WERI-Rb-1 (cell line): ENCODE results near the gene SNURF.

ENCODE experiments used
- DNase-seq: peaks from one replicate; pipeline ENCODE4 v3.0.0-alpha.2; 2020
- H3K27ac ChIP-seq: fragments of 250-450 bp; sonication (Bioruptor Pico); 2 replicates; pipeline ENCODE4 v1.5.1; 2020; ENCODE audit warnings: mild to moderate bottlenecking, moderate library complexity
- H3K27me3 ChIP-seq: fragments of 250-450 bp; sonication (Bioruptor Pico); 2 replicates; pipeline ENCODE4 v1.5.1; 2021; ENCODE audit warnings: mild to moderate bottlenecking, low read depth, moderate library complexity; ENCODE audit not compliant: insufficient read depth, severe bottlenecking
- H3K36me3 ChIP-seq: fragments of 250-450 bp; sonication (Bioruptor Pico); 2 replicates; pipeline ENCODE4 v1.5.1; 2020; ENCODE audit warnings: mild to moderate bottlenecking, moderate library complexity
- H3K4me3 ChIP-seq: 2 replicates; pipeline ENCODE4 v1.5.1; 2011; ENCODE audit warnings: low read depth, mild to moderate bottlenecking, control low read depth, low read length
- H3K9me3 ChIP-seq: fragments of 250-450 bp; sonication (Bioruptor Pico); 2 replicates; pipeline ENCODE4 v1.5.1; 2021; ENCODE audit warnings: mild to moderate bottlenecking, moderate library complexity; ENCODE audit not compliant: severe bottlenecking
- TF ChIP-seq, protein P1 (sequence below): IDR thresholded peaks from 2 replicates; pipeline ENCODE4 v1.5.1; 2011; ENCODE audit warnings: low read depth, mild to moderate bottlenecking, control low read depth, inconsistent platforms, low read length

SNURF gene

GRCh38 chr15:24945711-24946110 is 9.1 kb upstream of the SNURF start:
- H3K4me3 ChIP-seq = no peak overlapping the region
- DNase-seq = no peak
- H3K27me3 ChIP-seq = no peaks in the 10 kb centered on the region
- H3K9me3 ChIP-seq = no peaks in the 10 kb centered on the region
- H3K27ac ChIP-seq = no peak overlapping the region
- TF ChIP-seq, protein P1, sequence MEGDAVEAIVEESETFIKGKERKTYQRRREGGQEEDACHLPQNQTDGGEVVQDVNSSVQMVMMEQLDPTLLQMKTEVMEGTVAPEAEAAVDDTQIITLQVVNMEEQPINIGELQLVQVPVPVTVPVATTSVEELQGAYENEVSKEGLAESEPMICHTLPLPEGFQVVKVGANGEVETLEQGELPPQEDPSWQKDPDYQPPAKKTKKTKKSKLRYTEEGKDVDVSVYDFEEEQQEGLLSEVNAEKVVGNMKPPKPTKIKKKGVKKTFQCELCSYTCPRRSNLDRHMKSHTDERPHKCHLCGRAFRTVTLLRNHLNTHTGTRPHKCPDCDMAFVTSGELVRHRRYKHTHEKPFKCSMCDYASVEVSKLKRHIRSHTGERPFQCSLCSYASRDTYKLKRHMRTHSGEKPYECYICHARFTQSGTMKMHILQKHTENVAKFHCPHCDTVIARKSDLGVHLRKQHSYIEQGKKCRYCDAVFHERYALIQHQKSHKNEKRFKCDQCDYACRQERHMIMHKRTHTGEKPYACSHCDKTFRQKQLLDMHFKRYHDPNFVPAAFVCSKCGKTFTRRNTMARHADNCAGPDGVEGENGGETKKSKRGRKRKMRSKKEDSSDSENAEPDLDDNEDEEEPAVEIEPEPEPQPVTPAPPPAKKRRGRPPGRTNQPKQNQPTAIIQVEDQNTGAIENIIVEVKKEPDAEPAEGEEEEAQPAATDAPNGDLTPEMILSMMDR = no peak
- H3K36me3 ChIP-seq = no peaks in the 10 kb centered on the region

- Histone ChIP-seq H3K4me3 (no peak overlapping the region), H3K27ac (no peak overlapping the region), H3K9me3 (no peaks in the 10 kb centered on the region), H3K36me3 (no peaks in the 10 kb centered on the region), H3K27me3 (no peaks in the 10 kb centered on the region)
- DNase-seq = no peak
- TF ChIP-seq, protein P1 = no peak
Measured at GRCh38 chr15:24948495-24948894, 6.3 kb upstream of the SNURF start.

- peak overlapping the region; percentile 84 for H3K27ac ChIP-seq
Measured at GRCh38 chr15:24955531-24955921, 739 bp downstream of the SNURF start.

DNA sequence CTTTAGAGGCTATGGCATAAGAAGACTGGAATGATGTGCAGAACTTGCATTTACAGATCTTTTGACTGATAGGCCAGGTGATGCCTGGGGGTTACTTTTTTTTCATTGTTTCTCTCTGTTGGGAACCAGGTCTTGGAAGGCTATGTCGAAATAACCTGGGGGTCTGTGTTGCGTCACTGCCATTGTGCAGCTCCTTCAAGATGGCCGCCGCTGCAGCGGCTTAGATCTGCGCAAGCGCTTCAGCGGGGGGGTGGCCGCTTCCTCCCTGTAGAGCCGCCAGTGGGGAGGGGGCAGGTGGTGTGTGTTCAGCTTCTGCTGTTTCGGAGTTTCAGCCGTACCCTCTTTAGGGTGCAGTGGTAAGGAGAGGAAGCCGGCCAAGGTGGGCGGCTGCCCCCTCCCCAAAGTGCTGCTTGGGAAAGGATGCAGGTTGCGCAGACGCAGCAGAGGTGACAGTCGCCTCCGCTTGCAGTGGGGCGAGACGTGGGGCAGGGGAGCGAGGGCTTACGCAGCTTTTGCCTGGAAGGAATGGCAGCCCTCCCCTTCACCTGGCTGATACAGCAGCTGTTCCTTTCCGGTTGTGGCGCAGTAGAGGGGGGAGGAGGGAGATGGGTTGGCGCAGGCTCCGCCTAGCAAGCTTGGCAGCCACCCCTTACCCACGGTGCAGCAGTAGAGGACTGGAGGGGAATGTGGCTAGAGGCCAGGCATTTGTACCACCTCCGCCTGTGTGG is 1.5 kb downstream of the SNURF start:
- Histone ChIP-seq H3K4me3 (peak overlapping the region; percentile 77), H3K9me3 (no peaks in the 10 kb centered on the region), H3K36me3 (no peaks in the 10 kb centered on the region; the same call in 1 of the 2 replicates), H3K27me3 (peaks cover 6% of the 10 kb centered on the region), H3K27ac (peak overlapping the region; percentile 84)
- DNase-seq = peak; percentile 87
- TF ChIP-seq, protein P1 = no peak

More at GRCh38 chr15:24955531-24955921, 739 bp downstream of the SNURF start:
- Histone ChIP-seq H3K27me3 (peaks cover 6% of the 10 kb centered on the region), H3K36me3 (no peaks in the 10 kb centered on the region; the same call in 1 of the 2 replicates), H3K9me3 (no peaks in the 10 kb centered on the region), H3K4me3 (peak overlapping the region; percentile 77)
- TF ChIP-seq, protein P1 = no peak
- no peak for DNase-seq

GRCh38 chr15:24957691-24958090 is 2.9 kb downstream of the SNURF start:
- Histone ChIP-seq H3K4me3 (no peak overlapping the region), H3K9me3 (no peaks in the 10 kb centered on the region), H3K27ac (no peak overlapping the region), H3K27me3 (peaks cover 6% of the 10 kb centered on the region), H3K36me3 (no peaks in the 10 kb centered on the region; the same call in none of the 2 replicates)
- DNase-seq = no peak
- TF ChIP-seq, protein P1 = no peak

GRCh38 chr15:24961967-24962366 is 7.2 kb downstream of the SNURF start:
- H3K36me3 ChIP-seq = peaks cover 18% of the 10 kb centered on the region
- H3K4me3 ChIP-seq = no peak overlapping the region

More at GRCh38 chr15:24961967-24962366, 7.2 kb downstream of the SNURF start:
- DNase-seq = no peak
- no peaks in the 10 kb centered on the region for H3K27me3 ChIP-seq
- H3K27ac ChIP-seq = no peak overlapping the region
- TF ChIP-seq, protein P1 = no peak
- no peaks in the 10 kb centered on the region for H3K9me3 ChIP-seq
